ENCODE data around the gene RHBDD2. TPM values are rescaled to one million over a fixed set of nuclear protein-coding genes. Genes with fewer than 3 reads are reported as not detected.
A peak's percentile ranks its signal among the peaks of the same experiment; 100 is the strongest.

The RHBDD2 gene
- total RNA-seq, 2 experiments from 2014 or later, result 18.6 to 20.3 TPM

GRCh38 chr7:75875113-75876080 is 3.4 kb upstream of the RHBDD2 start:
- intact Hi-C loops (cut with micrococcal nuclease; ENCODE audit: unreplicated experiment), result no loop called here
- 0 out of 2 replicates have a peak overlapping the region, but pooled peaks have one; percentile 34 for H2AFZ ChIP-seq (ENCODE audit: low read length)
- H3K27ac ChIP-seq (ENCODE audit: low read depth, low read length, poor library complexity, severe bottlenecking), result no peak overlapping the region
- ChIA-PET POLR2A (interaction anchor here (0.5 to 0.7 kb wide), 2 partner anchors 161 to 383 kb away, joined by 3 to 4 read pairs; no protein-coding TSS in a partner anchor), CTCF (ENCODE audit: unreplicated experiment) (no interaction called here)
- DNase-seq (ENCODE audit: low spot score), result no peak
- H3K9me3 ChIP-seq (ENCODE audit: low read length), result no peaks in the 10 kb centered on the region
- BruUV-seq (replicated peaks), result no TSS peak
- H3K79me2 ChIP-seq (ENCODE audit: insufficient read depth, low read depth, low read length), result peaks cover 9% of the 10 kb centered on the region; the same call in 1 of the 2 replicates
- H3K4me1 ChIP-seq (ENCODE audit: insufficient read depth, low read length, poor library complexity, severe bottlenecking), result peaks cover 16% of the 10 kb centered on the region
- no peaks in the 10 kb centered on the region for H4K20me1 ChIP-seq (ENCODE audit: insufficient read depth, low read length)
- no peaks in the 10 kb centered on the region for H3K9me2 ChIP-seq (ENCODE audit: insufficient read depth, low read length)
- no peak overlapping the region for H3K4me3 ChIP-seq (ENCODE audit: low read depth, low read length, poor library complexity, severe bottlenecking)
- TF ChIP-seq CTCF (conservative IDR thresholded peaks at IDR 0.05; ENCODE audit: low read length) (no peak), EZH2phosphoT487 (IDR thresholded peaks at IDR 0.05; ENCODE audit: borderline replicate concordance, low read depth, low read length) (no peak)
- H3K36me3 ChIP-seq (ENCODE audit: insufficient read depth, low read length), result 0 out of 2 replicates have a peak, but pooled peaks cover 3% of the 10 kb centered on the region
- H3K4me2 ChIP-seq (ENCODE audit: low read length), result no peak overlapping the region

GRCh38 chr7:75876126-75876881 is 2.5 kb upstream of the RHBDD2 start:
- no peak for DNase-seq (ENCODE audit: low spot score)
- peak overlapping the region; percentile 34; the same call in 1 of the 2 replicates for H2AFZ ChIP-seq (ENCODE audit: low read length)
- H3K36me3 ChIP-seq (ENCODE audit: insufficient read depth, low read length), result peaks cover 11% of the 10 kb centered on the region
- H3K27ac ChIP-seq (ENCODE audit: low read depth, low read length, poor library complexity, severe bottlenecking), result no peak overlapping the region
- H3K4me2 ChIP-seq (ENCODE audit: low read length), result no peak overlapping the region
- no TSS peak for BruUV-seq (replicated peaks)
- peaks cover 9% of the 10 kb centered on the region; the same call in 1 of the 2 replicates for H3K79me2 ChIP-seq (ENCODE audit: insufficient read depth, low read depth, low read length)
- H3K9me2 ChIP-seq (ENCODE audit: insufficient read depth, low read length), result no peaks in the 10 kb centered on the region
- H3K4me1 ChIP-seq (ENCODE audit: insufficient read depth, low read length, poor library complexity, severe bottlenecking), result peaks cover 18% of the 10 kb centered on the region
- TF ChIP-seq CTCF (conservative IDR thresholded peaks at IDR 0.05; ENCODE audit: low read length) (no peak), EZH2phosphoT487 (IDR thresholded peaks at IDR 0.05; ENCODE audit: borderline replicate concordance, low read depth, low read length) (no peak)
- ChIA-PET CTCF (ENCODE audit: unreplicated experiment) (no interaction called here), POLR2A (interaction anchor here (0.5 to 0.9 kb wide), 2 partner anchors 34 to 382 kb away, joined by 3 read pairs; no protein-coding TSS in a partner anchor)
- H4K20me1 ChIP-seq (ENCODE audit: insufficient read depth, low read length), result no peaks in the 10 kb centered on the region
- no peak overlapping the region for H3K4me3 ChIP-seq (ENCODE audit: low read depth, low read length, poor library complexity, severe bottlenecking)
- intact Hi-C loops (cut with micrococcal nuclease; ENCODE audit: unreplicated experiment), result no loop called here
- no peaks in the 10 kb centered on the region for H3K9me3 ChIP-seq (ENCODE audit: low read length)
